HG03342 (cell line): ENCODE results near the gene SLC31A1.
"Not testable (repeated sequence)": the region's sequence is repeated elsewhere in the genome, so short reads cannot be mapped to it uniquely, and the experiment has no call there.

ENCODE experiments used
- ATAC-seq: cut with Tn5 transposase; IDR thresholded peaks from one replicate; pipeline ENCODE4 v1.9.1; 2021; ENCODE audit warnings: mild to moderate bottlenecking, moderate library complexity; ENCODE audit not compliant: unreplicated experiment

SLC31A1 gene

DNA sequence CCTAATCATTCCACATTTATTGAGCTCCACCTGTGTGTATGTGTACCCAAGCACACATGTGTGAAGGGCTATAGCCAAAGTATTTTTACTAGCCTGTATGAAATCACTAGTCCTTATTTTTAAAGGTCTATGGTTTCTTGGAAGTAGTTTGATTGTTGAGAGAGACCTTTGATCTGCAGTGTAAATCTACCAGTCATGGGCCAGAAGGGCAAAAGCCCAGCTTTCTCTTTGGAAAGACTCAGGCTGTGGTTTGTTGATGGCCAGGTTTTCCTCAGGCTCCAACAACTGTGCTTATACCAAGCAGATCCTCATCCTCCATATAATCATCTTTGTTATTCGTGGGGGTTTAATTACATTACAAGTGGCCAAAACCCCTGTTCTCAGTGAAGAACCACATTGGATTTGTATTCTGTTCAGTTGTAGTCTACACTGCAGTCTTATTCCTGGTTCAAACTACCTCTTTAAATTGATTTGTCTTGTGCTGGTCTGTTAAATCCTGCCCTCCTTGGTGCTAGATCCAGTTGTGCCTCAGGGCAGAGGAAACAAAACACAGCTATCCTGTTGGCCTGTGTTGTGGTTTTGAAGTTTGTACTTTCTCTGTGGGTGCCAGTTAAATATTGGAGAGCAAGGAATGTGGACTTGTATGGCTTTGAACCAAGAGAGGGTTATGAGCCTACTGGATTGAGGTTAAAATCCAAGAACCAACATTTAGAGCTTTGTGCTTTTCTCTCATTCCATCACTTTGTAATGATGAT, 40.8 kb downstream of the SLC31A1 start:
- no peak for ATAC-seq

DNA sequence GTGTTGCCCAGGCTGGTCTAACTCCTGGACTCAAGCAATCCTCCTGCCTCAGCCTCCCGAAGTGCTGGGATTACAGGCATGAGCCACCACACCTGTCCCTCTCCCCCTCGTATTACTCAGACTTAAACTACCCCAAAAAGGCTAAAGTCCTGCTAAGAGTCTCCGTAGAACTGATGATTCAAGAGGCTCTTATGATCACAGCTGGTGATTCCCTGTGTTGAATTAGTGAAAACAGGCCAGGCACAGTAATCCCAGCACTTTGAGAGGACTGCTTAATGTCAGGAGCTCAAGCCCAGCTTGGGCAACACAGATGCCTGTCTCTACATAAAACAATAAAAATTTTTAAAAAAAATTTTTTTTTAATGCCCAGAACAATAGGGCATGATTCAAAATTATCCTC, 44.8 kb downstream of the SLC31A1 start:
- no peak for ATAC-seq

DNA sequence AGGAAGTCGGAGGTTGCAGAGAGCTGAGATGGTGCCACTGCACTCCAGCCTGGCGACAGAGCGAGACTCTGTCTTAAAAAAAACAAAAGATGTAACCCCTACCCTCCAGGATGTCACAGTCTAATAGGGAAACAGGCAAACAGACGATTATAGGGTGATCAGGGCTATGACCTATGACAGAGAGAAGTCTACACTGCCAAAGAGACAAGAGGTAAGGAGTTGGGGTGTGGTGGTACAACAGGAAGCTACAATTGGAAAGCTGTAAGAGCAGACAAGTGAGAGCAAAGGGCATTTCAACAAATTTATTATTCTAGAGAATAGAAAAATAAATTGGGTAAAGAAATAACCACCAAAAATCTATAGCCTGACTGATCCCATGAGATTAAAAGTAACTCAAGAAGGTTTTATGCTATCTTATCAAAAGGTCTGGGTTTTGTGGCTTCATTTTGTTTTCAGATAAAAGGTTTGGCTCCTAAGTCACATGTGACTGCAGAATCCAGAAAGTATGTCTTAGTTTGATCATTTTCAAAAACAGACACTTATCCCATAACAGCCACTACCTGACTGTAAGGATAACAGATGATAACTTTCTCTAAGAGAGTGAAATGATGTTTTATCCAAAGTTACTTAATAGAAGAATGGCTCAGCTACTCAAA, 46.7 kb downstream of the SLC31A1 start:
- ATAC-seq, result no peak

DNA sequence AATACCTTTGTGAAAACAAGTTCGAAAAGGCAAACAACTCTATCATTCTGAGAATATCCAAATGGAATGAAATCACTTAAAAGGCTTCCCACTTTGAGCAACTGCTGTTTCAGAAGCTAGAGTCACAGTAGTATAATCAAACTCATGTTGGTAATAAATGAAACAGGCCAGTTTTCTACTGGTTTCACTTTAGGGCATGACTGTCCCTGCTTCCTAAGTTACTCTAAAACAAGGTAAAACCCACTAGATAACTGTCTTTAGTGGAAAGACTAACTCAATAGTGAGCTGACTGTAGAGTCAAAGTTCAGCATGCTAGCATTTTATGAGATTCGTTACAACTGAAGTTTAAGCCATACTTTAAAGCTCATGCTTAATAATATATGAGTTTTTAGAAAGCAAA, 48.0 kb downstream of the SLC31A1 start:
- ATAC-seq, result no peak

GRCh38 chr9:113269871-113270270, 48.5 kb downstream of the SLC31A1 start:
- no peak for ATAC-seq

DNA sequence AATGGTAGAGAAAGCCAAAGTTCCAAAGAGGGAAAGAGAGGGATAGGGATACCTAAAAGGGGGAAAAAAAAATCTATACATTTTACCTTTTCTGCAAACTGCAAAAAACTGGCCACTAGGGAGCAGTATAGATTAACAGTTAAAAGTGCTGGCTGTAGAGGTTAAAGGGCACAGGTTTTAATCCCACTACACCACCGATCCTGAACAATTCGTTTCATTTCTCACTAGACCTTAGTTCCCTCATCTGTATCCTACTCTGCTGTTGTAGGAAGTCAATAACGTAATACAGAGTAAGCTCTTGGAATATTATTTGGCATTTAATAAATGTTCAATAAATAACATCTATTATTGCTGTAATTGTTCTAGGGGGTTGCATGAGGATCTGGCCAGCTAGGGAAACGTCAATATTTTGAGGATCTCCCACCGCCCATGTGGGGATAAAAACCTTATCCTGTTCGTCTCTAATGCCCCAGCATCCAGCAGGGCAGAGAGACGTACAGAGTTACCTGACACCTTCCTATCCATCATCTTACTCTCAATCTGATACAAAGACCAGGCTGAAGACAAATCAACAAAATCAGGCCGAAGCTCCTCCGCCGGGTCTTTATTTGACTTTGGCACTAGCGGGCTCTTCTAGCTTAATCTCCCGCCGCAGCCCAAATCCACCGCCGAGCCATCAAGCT, 53.3 kb downstream of the SLC31A1 start:
- ATAC-seq, result peak; percentile 2

DNA sequence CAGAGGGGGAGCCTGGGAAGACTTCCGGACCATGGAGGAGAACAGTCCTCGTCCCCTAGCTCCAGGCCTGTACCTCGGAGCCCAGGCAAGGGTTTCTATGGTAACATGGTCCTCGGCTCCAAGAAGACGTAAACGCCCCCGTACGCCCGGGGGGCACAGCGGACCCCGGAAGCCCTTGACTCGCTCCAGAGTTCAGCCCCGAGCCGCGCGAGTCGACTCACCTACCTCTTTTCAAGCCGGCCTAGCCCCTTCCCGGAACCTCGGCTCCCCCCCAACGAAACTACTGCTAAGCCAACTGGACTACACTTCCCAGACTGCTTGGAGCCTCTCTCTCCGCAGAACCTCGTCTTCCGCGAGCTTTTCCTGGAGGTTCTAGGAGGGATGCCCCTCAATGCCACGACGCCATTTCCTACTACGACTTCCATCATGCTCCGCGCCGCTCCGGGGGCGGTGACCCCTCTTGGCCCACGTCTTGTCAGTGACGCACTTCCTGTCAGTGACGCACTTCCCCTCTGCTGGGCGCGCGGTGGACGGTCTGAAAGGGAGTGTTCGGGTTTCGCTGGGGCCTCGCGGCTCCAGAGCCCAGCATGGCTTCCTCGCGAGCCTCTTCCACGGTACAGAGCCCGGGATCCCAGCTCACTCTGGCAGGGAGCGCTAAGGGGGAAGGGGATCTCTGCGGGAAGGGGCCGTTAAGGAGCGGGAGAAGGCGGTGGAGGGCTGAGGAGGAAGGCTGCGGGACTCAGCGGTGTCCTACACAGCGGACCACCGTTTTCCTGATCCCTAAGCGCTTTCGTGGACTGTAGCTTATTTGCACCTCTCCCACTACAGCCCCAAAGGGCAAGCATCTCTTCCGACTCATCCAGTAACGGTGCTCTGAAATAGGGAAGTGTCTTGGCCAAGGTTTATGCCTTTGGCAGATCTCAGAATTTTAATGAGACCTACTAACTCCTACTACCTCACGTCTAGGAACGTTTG, 54.1 kb downstream of the SLC31A1 start, which contains the start of the genes CDC26 and PRPF4:
Gene CDC26 (minus strand): TSS at position 416 of the 975 bp plus-strand sequence. CDS start 3,065 bp downstream, outside the sequence.
Gene PRPF4 (plus strand): TSS at position 502 of the 975 bp plus-strand sequence. CDS start 86 bp downstream, at position 588.
- ATAC-seq, result peak; percentile 98

DNA sequence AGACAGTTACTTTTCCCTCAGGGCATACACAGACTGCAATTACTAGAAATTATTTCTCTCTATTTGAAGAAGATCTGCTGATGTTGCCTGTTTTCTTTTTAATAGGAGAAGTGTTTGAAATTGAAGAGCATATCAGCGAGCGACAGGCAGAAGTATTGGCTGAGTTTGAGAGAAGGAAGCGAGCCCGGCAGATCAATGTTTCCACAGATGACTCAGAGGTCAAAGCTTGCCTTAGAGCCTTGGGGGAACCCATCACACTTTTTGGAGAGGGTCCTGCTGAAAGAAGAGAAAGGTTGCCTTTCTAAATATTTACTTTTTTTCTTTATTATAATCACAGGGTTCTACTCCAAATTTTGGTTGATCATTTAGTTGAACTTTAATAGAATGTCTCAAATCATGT, 57.5 kb downstream of the SLC31A1 start:
- no peak for ATAC-seq

GRCh38 chr9:113281356-113281755, 60.0 kb downstream of the SLC31A1 start:
- no peak for ATAC-seq

DNA sequence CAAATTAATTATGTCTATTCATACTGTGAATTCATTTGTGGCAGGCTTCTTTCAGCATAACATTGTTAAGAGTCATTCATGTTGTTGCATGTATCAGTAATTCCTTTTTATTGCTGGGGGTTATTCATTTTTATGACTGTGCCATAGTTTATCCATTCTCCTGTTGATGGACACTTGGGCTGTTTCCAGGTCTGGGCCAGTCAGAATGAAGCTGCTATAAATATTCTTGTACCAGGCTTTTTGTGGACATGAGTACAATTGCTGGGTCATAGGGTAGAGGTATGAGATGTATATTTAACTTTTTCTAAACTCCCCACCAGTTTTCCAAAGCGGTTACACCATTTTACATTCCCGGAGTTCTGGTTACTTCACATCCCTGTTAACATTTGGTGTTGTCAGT, 67.7 kb downstream of the SLC31A1 start:
- no peak for ATAC-seq

DNA sequence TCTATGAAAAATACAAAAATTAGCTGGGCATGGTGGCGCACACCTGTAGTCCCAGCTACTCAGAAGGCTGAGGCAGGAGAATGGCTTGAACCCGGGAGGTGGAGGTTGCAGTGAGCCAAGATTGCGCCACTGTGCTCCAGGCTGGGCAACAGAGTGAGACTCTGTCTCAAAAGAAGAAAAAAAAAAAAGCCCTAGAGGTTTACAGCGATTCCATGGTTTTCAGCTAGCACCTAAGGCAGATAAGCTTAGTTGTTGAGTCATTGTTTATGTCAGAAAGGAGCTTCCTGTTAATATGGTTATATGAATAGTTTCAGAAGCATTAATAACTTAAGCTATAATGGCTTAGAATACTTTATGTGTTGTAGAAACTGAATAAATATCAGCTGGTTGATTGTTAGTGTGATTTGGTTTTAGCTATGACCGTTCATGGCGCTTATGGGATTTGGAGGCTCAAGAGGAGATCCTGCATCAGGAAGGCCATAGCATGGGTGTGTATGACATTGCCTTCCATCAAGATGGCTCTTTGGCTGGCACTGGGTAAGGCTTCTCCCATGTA, 68.8 kb downstream of the SLC31A1 start:
- ATAC-seq, result no peak

GRCh38 chr9:113293285-113293878, 72.0 kb downstream of the SLC31A1 start:
- no peak for ATAC-seq

DNA sequence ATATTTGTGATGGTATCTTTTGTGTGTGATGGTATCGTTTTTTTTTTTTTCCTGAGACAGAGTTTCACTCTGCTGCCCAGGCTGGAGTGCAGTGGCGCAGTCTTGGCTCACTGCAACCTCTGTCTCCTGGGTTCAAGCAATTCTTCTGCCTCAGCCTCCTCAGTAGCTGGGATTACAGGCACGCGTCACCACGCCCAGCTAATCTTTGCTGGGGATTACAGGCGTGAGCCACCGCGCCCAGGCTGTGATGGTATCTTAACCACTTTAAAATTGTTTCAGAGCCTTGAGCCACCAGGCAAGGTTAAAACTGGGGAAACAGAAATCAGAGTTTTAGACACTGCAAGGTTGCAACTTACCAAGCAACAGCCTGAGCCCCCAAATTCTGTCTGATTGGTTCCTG, 74.9 kb downstream of the SLC31A1 start:
- not testable (repeated sequence) for ATAC-seq

- no peak for ATAC-seq
These were observed 75.6 kb downstream of the SLC31A1 start for GRCh38 chr9:113296796-113297558.

GRCh38 chr9:113298311-113298710, 77.0 kb downstream of the SLC31A1 start:
- ATAC-seq, result no peak

DNA sequence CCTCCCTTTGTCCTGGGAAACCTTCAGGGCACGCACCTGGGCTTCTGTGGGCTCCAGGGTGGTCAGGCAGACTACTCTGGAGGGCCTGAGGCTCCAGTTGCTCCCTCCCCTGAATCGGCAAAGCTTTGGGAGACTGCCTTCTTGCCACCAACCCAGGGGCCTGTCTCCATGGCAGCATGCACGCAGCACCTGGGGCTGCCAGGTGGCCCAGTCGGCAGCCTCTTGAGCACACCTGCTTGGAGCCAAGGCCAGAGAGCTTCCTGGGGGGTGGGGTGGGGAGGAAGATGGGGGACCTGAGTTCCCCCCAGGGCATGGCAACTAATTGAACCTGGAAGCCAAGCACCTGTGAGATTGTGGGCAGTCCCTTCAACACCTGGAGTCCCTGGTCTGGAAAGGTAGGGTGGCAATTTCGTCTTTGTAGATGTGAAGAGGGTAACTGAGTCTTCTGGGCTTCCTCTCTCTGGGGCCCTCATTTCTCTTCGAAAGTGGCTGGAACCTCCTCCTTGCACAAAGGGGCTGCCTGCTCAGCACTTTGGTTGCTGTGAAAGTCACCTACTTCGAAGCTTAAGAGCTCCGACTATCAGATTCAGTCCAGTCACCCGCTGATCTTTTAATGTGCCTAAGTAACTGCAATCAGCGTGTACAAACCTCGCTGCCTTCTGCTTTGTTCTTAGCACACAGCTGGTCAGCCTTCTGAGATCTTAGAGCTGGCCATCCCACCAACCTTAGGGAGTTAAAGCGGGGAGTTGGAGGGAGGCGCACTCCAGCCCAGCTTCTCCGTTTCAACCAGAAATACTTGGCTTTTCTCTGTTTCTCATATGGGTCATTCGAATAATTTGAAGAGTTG, 77.8 kb downstream of the SLC31A1 start:
- ATAC-seq, result no peak

DNA sequence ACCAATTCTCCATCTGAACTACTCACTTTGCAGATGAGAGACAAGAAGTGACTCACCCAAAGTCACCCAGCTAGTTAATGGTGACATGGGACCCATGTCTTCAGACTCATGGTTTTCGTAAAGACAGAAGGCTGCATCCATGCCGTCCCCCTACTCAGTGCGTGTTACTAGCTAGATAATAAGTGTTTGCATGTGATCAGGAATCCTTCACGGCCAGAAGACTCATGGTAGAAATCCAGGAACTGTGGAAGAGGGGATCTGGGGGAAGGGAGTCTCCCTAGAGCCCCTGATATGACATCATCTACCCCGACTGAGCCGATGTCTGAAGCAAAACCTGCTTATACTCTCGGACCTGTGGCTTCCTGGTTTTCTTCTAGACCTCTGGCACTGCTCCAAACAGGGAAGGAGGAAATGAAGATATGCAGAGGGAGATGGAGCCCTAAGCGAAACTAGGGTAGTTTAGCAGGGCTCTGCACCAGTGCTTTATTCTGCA, 78.5 kb downstream of the SLC31A1 start:
- no peak for ATAC-seq

- no peak for ATAC-seq
These were observed 80.2 kb downstream of the SLC31A1 start for GRCh38 chr9:113301548-113301947.
